H9 (cell line): ENCODE measurements around the gene PRDM11. TPM values are rescaled to one million over a fixed set of nuclear protein-coding genes. Genes with fewer than 3 reads are reported as not detected.

Experiments used
- DNase-seq: peaks from one replicate; pipeline ENCODE4 v3.0.0-alpha.2; 2017
- H2AFZ ChIP-seq: one replicate; pipeline ENCODE4 v1.6.1; 2013; ENCODE audit warnings: mild to moderate bottlenecking, low read length, control low read depth, moderate library complexity
- H2AK5ac ChIP-seq: 2 replicates; pipeline ENCODE4 v1.6.1; 2013; ENCODE audit warnings: low read length, control low read depth, mixed read lengths; ENCODE audit not compliant: insufficient read length
- H2BK120ac ChIP-seq: one replicate; pipeline ENCODE4 v1.6.1; 2013; ENCODE audit warnings: low read depth, mild to moderate bottlenecking, low read length, control low read depth, inconsistent platforms; ENCODE audit not compliant: poor library complexity, severe bottlenecking
- H2BK12ac ChIP-seq: 2 replicates; pipeline ENCODE4 v1.6.1; 2013; ENCODE audit warnings: low read length, control low read depth, mixed read lengths, low read depth; ENCODE audit not compliant: insufficient read length
- H2BK15ac ChIP-seq: 2 replicates; pipeline ENCODE4 v1.6.1; 2013; ENCODE audit warnings: low read depth, low read length, control low read depth
- H2BK20ac ChIP-seq: one replicate; pipeline ENCODE4 v1.6.1; 2013; ENCODE audit warnings: low read depth, mild to moderate bottlenecking, low read length, control low read depth, inconsistent platforms; ENCODE audit not compliant: poor library complexity, severe bottlenecking
- H2BK5ac ChIP-seq: 2 replicates; pipeline ENCODE4 v1.6.1; 2013; ENCODE audit warnings: low read length, control low read depth, mixed read lengths; ENCODE audit not compliant: insufficient read length
- H3K14ac ChIP-seq: 2 replicates; pipeline ENCODE4 v1.6.1; 2013; ENCODE audit warnings: low read length, control low read depth; ENCODE audit not compliant: insufficient read depth
- H3K18ac ChIP-seq: 2 replicates; pipeline ENCODE4 v1.6.1; 2013; ENCODE audit warnings: low read depth, mild to moderate bottlenecking, mixed read lengths, low read length, control low read depth; ENCODE audit not compliant: insufficient read length
- H3K23ac ChIP-seq: 2 replicates; pipeline ENCODE4 v1.6.1; 2013; ENCODE audit warnings: low read length, control low read depth, mixed read lengths, low read depth; ENCODE audit not compliant: insufficient read length
- H3K23me2 ChIP-seq: 2 replicates; pipeline ENCODE4 v1.6.1; 2013; ENCODE audit warnings: low read depth, mild to moderate bottlenecking, mixed read lengths, low read length, control low read depth; ENCODE audit not compliant: insufficient read length, poor library complexity, severe bottlenecking
- H3K27ac ChIP-seq: 2 replicates; pipeline ENCODE4 v1.5.1; 2013; ENCODE audit warnings: low read length, control low read depth, mixed read lengths, low read depth; ENCODE audit not compliant: insufficient read length
- H3K27me3 ChIP-seq: 2 replicates; pipeline ENCODE4 v1.6.1; 2013; ENCODE audit warnings: low read length, control low read depth, inconsistent platforms; ENCODE audit not compliant: insufficient read depth
- H3K4ac ChIP-seq: 2 replicates; pipeline ENCODE4 v1.6.1; 2013; ENCODE audit warnings: low read depth, mild to moderate bottlenecking, control low read depth, inconsistent platforms, low read length, moderate library complexity
- H3K4me1 ChIP-seq: 2 replicates; pipeline ENCODE4 v1.6.1; 2013; ENCODE audit warnings: low read length, control low read depth, inconsistent platforms; ENCODE audit not compliant: insufficient read depth
- H3K4me2 ChIP-seq: 2 replicates; pipeline ENCODE4 v1.6.1; 2013; ENCODE audit warnings: low read length, control low read depth, mixed read lengths; ENCODE audit not compliant: insufficient read length, insufficient read depth
- H3K56ac ChIP-seq: 2 replicates; pipeline ENCODE4 v1.6.1; 2013; ENCODE audit warnings: low read depth, mild to moderate bottlenecking, mixed read lengths, low read length, control low read depth; ENCODE audit not compliant: insufficient read length
- H3K79me1 ChIP-seq: 2 replicates; pipeline ENCODE4 v1.6.1; 2013; ENCODE audit warnings: low read depth, mild to moderate bottlenecking, moderate library complexity, low read length, control low read depth, inconsistent platforms; ENCODE audit not compliant: insufficient read depth, poor library complexity, severe bottlenecking
- H3K79me2 ChIP-seq: 2 replicates; pipeline ENCODE4 v1.6.1; 2013; ENCODE audit warnings: low read length, control low read depth, inconsistent platforms; ENCODE audit not compliant: insufficient read depth
- H3K9ac ChIP-seq: 2 replicates; pipeline ENCODE4 v1.6.1; 2013; ENCODE audit warnings: low read length, control low read depth, mixed read lengths; ENCODE audit not compliant: insufficient read length; ENCODE audit errors: extremely low read depth
- H3K9me3 ChIP-seq: one replicate; pipeline ENCODE4 v1.6.1; 2013; ENCODE audit warnings: low read depth, low read length, inconsistent platforms; ENCODE audit not compliant: control insufficient read depth
- H3T11ph ChIP-seq: one replicate; pipeline ENCODE4 v1.6.1; 2013; ENCODE audit warnings: mild to moderate bottlenecking, low read length, control low read depth, inconsistent platforms
- H4K20me1 ChIP-seq: one replicate; pipeline ENCODE4 v1.6.1; 2013; ENCODE audit not compliant: control insufficient read depth, insufficient read length, insufficient read depth
- H4K5ac ChIP-seq: 2 replicates; pipeline ENCODE4 v1.6.1; 2013; ENCODE audit warnings: low read depth, mild to moderate bottlenecking, mixed read lengths, low read length, control low read depth; ENCODE audit not compliant: insufficient read length
- H4K8ac ChIP-seq: replicated peaks from 2 replicates; pipeline ENCODE4 v1.6.1; 2013; ENCODE audit warnings: low read length, control low read depth, mixed read lengths, low read depth; ENCODE audit not compliant: insufficient read length
- H4K91ac ChIP-seq: 2 replicates; pipeline ENCODE4 v1.6.1; 2013; ENCODE audit warnings: low read depth, mild to moderate bottlenecking, moderate library complexity, mixed read lengths, low read length, control low read depth; ENCODE audit not compliant: insufficient read length
- H3K27ac Mint-ChIP-seq, 3 experiments: 2 replicates in 2 of 3; 3 replicates in 1 of 3; pipeline ENCODE4 v1.8.0; 2020 to 2021; ENCODE audit warnings: mixed read lengths in 3 of 3, mild to moderate bottlenecking in 1 of 3, moderate library complexity in 1 of 3
- H3K27me3 Mint-ChIP-seq: 2 replicates; pipeline ENCODE4 v1.8.0; 2021; ENCODE audit warnings: low read depth, mild to moderate bottlenecking, moderate library complexity, mixed read lengths
- H3K36me3 Mint-ChIP-seq, 3 experiments: 2 replicates in 2 of 3; 3 replicates in 1 of 3; pipeline ENCODE4 v1.8.0; 2020 to 2021; ENCODE audit warnings: low read depth in 3 of 3, mixed read lengths in 3 of 3; ENCODE audit not compliant: insufficient read depth in 1 of 3
- H3K4me1 Mint-ChIP-seq, 2 experiments: 2 replicates each; pipeline ENCODE4 v1.8.0; 2020; ENCODE audit warnings: mixed read lengths in 2 of 2
- H3K4me3 Mint-ChIP-seq, 2 experiments: 2 replicates in 1 of 2; 3 replicates in 1 of 2; pipeline ENCODE4 v1.8.0; 2020 to 2021; ENCODE audit warnings: mild to moderate bottlenecking in 2 of 2, mixed read lengths in 2 of 2, moderate library complexity in 1 of 2
- H3K9me3 Mint-ChIP-seq, 2 experiments: 2 replicates in 1 of 2; 3 replicates in 1 of 2; pipeline ENCODE4 v1.8.0; 2020; ENCODE audit warnings: mild to moderate bottlenecking in 2 of 2, mixed read lengths in 2 of 2, moderate library complexity in 1 of 2
- WGBS: extraction: QIAGEN DNeasy Blood & Tissue Kit; methylation state at CpG from one replicate; pipeline ENCODE4 v1.1.7; 2013; ENCODE audit warnings: missing lambda C conversion rate, low lambda C conversion rate, mixed read lengths; ENCODE audit not compliant: insufficient read length; ENCODE audit errors: extremely low coverage; 5-methylcytosine and 5-hydroxymethylcytosine counted together
- total RNA-seq: library from RNA; stranded (reverse); gene quantifications from 2 replicates; pipeline ENCODE4 v1.2.1, GENCODE V29; 2021
- TF ChIP-seq, protein P1 (sequence below): fragments of 200-600 bp; sonication (generic); conservative IDR thresholded peaks from 3 replicates; pipeline ENCODE4 v1.8.0; 2021; ENCODE audit warnings: antibody characterized with exemption, mild to moderate bottlenecking

Gene PRDM11
- total RNA-seq, 1 experiment from 2014 or later: 11.5 TPM

DNA sequence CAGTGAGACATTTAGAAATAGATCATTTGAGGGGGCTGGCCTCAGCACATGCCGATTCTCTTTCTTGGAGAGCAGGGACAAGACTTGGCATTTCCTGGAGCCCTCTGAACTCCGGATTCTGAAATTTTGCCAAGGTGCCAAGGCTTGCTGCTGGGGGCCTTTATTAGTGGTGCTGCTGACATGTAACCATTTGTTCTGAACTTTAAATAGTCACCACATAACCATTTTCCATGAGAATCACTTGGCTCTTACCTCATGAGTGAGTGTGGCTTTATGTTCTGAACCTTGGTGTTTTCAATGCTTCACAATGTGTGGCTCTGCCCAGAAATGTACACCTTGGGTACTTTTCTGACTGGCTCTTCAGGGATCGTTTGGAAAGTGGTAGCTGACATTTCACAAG, 106.4 kb downstream of the PRDM11 start:
- no peaks in the 10 kb centered on the region for H4K20me1 ChIP-seq

More for the DNA sequence above, 106.4 kb downstream of the PRDM11 start:
- Histone ChIP-seq H3K9me3 (no peaks in the 10 kb centered on the region), H2AK5ac (no peak overlapping the region), H3K79me2 (no peaks in the 10 kb centered on the region), H4K5ac (no peak overlapping the region), H3K23me2 (no peaks in the 10 kb centered on the region), H2BK20ac (no peak overlapping the region), H2BK15ac (no peak overlapping the region), H2BK120ac (no peak overlapping the region), H3K4me2 (no peak overlapping the region), H3K23ac (no peak overlapping the region), H3K9ac (no peak overlapping the region), H3K14ac (no peak overlapping the region), H3K4ac (no peak overlapping the region), H3K56ac (no peak overlapping the region), H2BK12ac (no peak overlapping the region), H2BK5ac (no peak overlapping the region), H3K79me1 (no peaks in the 10 kb centered on the region), H2AFZ (no peak overlapping the region), H3K4me1 (no peaks in the 10 kb centered on the region), H4K91ac (no peak overlapping the region), H3K27ac (no peak overlapping the region), H4K8ac (no peak overlapping the region), H3K18ac (no peak overlapping the region), H3K27me3 (no peaks in the 10 kb centered on the region), H3T11ph (no peak overlapping the region)
- H3K9me3 Mint-ChIP-seq: no peaks in the 10 kb centered on the region
- no peaks in the 10 kb centered on the region; a peak in 1 of 7 replicates for H3K36me3 Mint-ChIP-seq
- TF ChIP-seq, protein P1, sequence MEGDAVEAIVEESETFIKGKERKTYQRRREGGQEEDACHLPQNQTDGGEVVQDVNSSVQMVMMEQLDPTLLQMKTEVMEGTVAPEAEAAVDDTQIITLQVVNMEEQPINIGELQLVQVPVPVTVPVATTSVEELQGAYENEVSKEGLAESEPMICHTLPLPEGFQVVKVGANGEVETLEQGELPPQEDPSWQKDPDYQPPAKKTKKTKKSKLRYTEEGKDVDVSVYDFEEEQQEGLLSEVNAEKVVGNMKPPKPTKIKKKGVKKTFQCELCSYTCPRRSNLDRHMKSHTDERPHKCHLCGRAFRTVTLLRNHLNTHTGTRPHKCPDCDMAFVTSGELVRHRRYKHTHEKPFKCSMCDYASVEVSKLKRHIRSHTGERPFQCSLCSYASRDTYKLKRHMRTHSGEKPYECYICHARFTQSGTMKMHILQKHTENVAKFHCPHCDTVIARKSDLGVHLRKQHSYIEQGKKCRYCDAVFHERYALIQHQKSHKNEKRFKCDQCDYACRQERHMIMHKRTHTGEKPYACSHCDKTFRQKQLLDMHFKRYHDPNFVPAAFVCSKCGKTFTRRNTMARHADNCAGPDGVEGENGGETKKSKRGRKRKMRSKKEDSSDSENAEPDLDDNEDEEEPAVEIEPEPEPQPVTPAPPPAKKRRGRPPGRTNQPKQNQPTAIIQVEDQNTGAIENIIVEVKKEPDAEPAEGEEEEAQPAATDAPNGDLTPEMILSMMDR: no peak
- H3K27ac Mint-ChIP-seq: no peak overlapping the region
- WGBS: no CpG with 5 or more reads among the region's 3 CpGs
- no peak overlapping the region for H3K4me3 Mint-ChIP-seq
- H3K4me1 Mint-ChIP-seq: peaks cover 2% of the 10 kb centered on the region in 2 experiments; a peak in 2 of 4 replicates
- H3K27me3 Mint-ChIP-seq: peaks cover 2% of the 10 kb centered on the region
- DNase-seq: no peak
